ENCODE measurements around the gene PGAP6.
A peak's percentile ranks its signal among the peaks of the same experiment; 100 is the strongest.

The PGAP6 gene

DNA sequence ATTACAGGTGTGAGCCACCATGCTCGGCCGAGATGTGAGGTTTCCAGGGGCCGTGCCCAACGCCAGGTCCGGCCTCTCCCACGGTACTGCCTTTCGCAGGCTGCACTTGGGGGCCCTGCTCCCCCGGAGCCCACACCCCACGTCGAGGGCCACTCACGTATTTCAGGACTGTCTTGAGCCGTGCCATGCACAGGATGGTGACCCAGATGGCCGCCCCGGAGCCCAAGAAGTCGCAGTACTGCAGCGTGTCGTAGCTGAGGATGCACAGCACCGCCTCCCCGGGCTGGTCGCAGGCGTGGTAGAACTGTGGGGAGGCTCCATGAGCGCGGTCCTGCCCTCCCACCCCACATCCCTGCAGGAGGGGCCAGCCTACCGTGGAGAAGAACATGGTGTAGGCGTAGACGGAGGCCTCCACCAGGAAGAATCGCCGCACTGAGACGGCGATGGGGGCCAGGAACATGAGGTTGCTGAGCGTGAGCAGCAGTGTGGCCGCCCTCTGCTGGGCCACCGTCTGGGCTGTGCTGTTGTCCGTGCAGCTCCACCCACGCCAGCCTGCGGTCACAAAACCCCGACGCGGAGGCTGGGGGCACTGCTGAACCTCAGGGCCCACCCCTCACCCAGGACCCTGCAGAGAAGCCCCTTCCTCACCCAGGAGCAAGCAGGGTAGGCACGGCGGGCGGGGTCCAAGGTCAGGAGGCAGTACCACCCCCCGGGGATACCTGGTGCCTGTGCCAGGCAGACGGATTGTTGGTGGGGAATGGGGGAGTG lies 7.7 kb downstream of the PGAP6 start:
- FAIRE-seq (no peak), DNase-seq (ENCODE audit: insufficient read length, low spot score) (no peak)
- TF ChIP-seq POLR2AphosphoS5 (IDR thresholded peaks at IDR 0.05; ENCODE audit: low read depth, low read length) (no peak), TAF1 (IDR thresholded peaks at IDR 0.05; ENCODE audit: low read depth, low read length) (no peak), SPI1 (IDR thresholded peaks at IDR 0.05; ENCODE audit: low read depth, low read length) (no peak), POU2F2 (IDR thresholded peaks at IDR 0.05; ENCODE audit: low read depth, low read length) (no peak), PAX5 (IDR thresholded peaks at IDR 0.05; ENCODE audit: insufficient read depth, low read length, severe bottlenecking) (no peak), POLR2A (IDR thresholded peaks at IDR 0.05; ENCODE audit: low read depth, low read length) (no peak)

DNA sequence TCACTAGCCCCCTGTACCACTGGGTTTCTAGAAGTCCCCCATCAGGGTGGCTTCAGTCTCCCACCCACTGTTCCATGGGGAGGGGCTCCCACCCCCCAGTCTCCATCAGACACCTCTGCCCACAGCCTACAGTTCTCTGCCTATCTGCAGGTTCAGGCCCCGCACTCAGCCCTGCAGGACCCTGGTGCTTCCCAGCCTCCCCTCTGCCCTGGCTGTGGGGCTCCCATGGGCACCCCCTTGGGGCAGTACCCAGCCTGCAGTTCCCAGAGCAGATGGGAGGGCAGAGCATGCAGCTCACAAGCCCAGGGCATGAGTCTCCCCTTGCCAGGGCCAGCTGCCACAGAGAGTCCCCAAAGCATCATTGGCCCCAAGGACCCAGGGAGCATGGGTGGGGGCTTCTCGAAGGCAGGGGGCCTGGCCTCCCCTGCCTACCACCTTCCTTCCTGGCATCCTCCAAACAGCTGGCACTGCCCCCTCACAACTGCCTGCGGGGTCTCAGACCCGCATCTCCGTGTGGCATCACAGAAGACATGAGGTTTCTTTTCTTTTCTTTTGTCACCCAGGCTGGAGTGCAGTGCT lies 8.7 kb downstream of the PGAP6 start:
- TF ChIP-seq TAF1 (IDR thresholded peaks at IDR 0.05; ENCODE audit: low read depth, low read length) (no peak), SPI1 (IDR thresholded peaks at IDR 0.05; ENCODE audit: low read depth, low read length) (no peak), POU2F2 (IDR thresholded peaks at IDR 0.05; ENCODE audit: low read depth, low read length) (no peak), POLR2AphosphoS5 (IDR thresholded peaks at IDR 0.05; ENCODE audit: low read depth, low read length) (no peak), POLR2A (IDR thresholded peaks at IDR 0.05; ENCODE audit: low read depth, low read length) (no peak), PAX5 (IDR thresholded peaks at IDR 0.05; ENCODE audit: insufficient read depth, low read length, severe bottlenecking) (no peak)
- DNase-seq (ENCODE audit: insufficient read length, low spot score) (no peak), FAIRE-seq (no peak)

DNA sequence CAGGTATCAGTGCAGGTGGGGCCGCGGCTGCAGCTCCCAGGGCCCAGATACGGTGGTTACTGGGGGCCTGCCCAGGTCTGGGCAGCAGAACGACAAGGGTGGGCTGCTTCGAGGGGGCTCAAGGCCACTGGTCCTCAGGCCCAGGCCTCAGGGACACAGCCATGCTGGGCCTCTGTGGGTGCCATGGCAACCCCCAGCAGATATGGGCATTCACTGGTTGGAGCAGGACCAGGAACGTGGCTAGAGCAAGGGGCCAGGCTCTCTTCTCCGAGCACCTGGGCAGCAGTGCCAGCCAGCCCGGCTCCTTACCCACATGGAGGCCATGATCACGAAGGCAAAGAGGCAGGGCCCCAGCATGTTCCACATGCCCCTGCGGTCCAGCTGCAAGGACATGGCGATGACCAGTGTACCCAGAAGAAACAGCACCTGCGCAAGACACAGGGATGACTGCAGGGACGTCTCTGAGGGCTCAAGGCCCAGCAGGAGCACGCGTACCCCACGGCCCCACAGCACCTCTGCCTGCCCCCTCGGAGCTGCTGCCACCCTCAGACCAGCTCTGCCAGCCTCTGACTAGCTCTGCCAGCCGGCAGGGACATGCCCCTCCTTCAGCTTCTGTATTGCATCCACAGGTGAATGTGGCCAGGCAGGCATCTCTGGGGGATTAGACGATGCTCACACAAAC lies 9.3 kb downstream of the PGAP6 start:
- no peak for FAIRE-seq
- DNase-seq (ENCODE audit: insufficient read length, low spot score) = no peak
- TF ChIP-seq POLR2AphosphoS5 (IDR thresholded peaks at IDR 0.05; ENCODE audit: low read depth, low read length) = no peak
- no peak for TF ChIP-seq POU2F2 (IDR thresholded peaks at IDR 0.05; ENCODE audit: low read depth, low read length)
- TF ChIP-seq POLR2A (IDR thresholded peaks at IDR 0.05; ENCODE audit: low read depth, low read length) = no peak
- no peak for TF ChIP-seq PAX5 (IDR thresholded peaks at IDR 0.05; ENCODE audit: insufficient read depth, low read length, severe bottlenecking)
- TF ChIP-seq SPI1 (IDR thresholded peaks at IDR 0.05; ENCODE audit: low read depth, low read length) = no peak
- no peak for TF ChIP-seq TAF1 (IDR thresholded peaks at IDR 0.05; ENCODE audit: low read depth, low read length)

DNA sequence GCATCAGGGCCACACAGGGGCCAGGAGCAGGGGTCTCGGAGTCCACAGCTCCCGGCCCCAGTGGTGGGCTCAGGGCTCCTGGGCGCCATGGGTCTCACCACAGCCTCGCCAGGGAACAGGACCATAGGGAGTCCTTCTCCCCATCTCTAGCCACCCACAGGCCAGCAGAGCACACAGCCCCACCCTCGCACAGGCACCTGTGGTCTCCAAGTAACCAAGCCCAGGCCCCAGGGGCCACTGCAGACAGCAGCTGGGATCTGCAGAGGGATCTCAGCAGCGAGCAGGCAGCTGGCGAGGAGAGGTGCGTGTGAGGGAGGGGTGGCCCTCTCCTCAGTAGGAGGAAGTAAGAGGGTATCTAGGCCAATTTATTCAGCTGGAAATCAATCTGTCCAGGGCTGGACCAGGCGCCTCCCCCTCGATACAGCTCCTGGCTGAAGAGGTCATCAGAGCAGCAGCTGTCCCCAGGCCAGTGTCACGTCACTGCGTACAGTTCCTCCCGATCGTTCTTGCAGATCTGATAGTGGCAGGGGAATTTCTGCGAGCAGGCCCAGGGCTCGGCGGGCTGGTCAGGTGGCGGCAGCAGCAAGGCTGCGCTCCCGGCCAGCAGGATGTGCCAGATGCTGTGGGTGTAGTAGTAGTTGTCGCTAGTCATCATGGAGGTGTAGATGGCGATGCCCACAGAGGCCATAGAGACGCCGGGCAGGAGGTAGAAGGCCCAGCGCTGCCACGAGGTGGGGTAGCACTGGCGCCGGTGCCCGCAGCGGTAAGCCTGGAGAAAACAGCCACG lies 10.1 kb downstream of the PGAP6 start:
- FAIRE-seq (no peak), DNase-seq (ENCODE audit: insufficient read length, low spot score) (no peak)
- TF ChIP-seq POLR2A (IDR thresholded peaks at IDR 0.05; ENCODE audit: low read depth, low read length) (no peak), POLR2AphosphoS5 (IDR thresholded peaks at IDR 0.05; ENCODE audit: low read depth, low read length) (no peak)

DNA sequence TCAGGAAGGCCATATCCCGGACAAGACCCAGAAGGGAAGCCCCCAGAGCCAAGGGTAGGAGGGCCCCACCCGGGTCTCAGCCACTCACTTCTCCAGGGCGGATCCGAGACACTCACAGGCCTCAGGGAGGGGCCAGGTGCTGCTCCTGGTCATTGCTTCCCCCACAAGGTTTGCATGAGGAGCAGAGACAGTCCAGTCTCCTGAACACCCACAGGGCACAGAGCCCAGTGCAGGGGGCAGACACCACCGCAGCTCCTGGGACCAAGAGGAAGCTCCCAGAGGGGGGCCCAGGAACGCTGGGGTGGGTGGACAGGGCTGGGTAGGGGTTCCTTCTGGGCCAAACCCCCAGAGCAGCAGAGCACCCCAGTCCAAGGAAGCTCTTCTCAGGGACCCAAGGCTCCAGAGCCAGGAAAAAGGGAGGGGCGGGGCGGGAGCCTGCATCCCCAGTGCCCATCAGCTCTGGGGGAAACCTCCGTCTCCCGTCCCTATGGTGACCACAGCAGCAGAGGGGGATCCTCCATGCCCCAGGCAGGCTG lies 10.7 kb downstream of the PGAP6 start:
- FAIRE-seq = peak; percentile 5
- no peak for DNase-seq (ENCODE audit: insufficient read length, low spot score)
- TF ChIP-seq POLR2AphosphoS5 (IDR thresholded peaks at IDR 0.05; ENCODE audit: low read depth, low read length) (no peak), POU2F2 (IDR thresholded peaks at IDR 0.05; ENCODE audit: low read depth, low read length) (no peak), POLR2A (IDR thresholded peaks at IDR 0.05; ENCODE audit: low read depth, low read length) (no peak), SPI1 (IDR thresholded peaks at IDR 0.05; ENCODE audit: low read depth, low read length) (no peak), TAF1 (IDR thresholded peaks at IDR 0.05; ENCODE audit: low read depth, low read length) (no peak), PAX5 (IDR thresholded peaks at IDR 0.05; ENCODE audit: insufficient read depth, low read length, severe bottlenecking) (no peak)

DNA sequence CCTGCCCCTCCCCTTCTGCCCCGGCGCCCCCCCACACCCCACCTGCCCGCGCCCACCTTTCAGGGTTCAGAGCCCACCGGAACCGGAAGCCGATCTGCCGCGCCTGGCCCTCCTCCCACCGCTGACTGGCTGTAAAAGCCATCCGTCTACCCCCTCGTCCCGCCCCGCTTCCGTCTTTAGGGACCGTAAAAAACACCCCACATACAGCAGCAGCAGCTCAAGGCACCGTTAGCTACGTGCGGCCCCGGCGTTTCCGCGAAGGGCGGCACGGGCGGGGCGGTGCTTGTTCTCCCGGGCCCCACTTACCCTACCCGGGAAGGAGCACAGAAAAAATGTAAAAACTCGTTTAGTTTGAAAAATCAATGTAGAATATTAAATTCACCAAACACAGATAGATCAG lies 11.3 kb downstream of the PGAP6 start, which contains the start of gene MRPL28:
TSS of gene MRPL28 (minus strand) at position 96 of the 400 bp plus-strand sequence. CDS start 320 bp downstream, outside the sequence.
- FAIRE-seq (peak; percentile 98), DNase-seq (ENCODE audit: insufficient read length, low spot score) (peak; percentile 99)
- TF ChIP-seq SPI1 (IDR thresholded peaks at IDR 0.05; ENCODE audit: low read depth, low read length) (no peak), POU2F2 (IDR thresholded peaks at IDR 0.05; ENCODE audit: low read depth, low read length) (no peak), PAX5 (IDR thresholded peaks at IDR 0.05; ENCODE audit: insufficient read depth, low read length, severe bottlenecking) (no peak), POLR2AphosphoS5 (IDR thresholded peaks at IDR 0.05; ENCODE audit: low read depth, low read length) (no peak), TAF1 (IDR thresholded peaks at IDR 0.05; ENCODE audit: low read depth, low read length) (no peak), POLR2A (IDR thresholded peaks at IDR 0.05; ENCODE audit: low read depth, low read length) (no peak)

DNA sequence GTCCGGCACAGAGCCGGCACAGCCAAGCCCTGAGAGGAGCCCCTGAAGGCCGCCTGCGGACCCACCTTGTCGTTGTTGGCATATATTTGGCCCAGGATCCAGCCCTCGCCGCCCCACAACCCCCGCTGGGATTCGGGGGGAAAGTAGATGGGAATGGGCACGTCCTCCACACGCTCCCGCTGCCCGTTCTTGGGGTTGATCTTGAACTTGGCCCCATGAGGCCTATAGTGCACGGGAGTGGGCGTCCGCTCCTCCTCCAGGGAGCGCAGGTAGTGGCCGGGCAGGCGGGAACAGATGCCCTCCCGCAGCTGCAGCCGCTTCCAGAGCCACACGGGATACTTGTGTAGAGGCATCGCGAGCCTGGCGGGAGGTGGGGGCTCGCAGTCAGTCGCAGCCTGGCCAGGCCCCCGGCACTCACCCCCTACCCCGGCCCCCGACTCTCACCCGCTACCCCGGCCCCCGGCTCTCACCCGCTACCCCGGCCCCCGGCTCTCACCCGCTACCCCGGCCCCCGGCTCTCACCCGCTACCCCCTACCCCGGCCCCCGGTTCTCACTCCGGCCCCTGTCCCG lies 11.8 kb downstream of the PGAP6 start:
- peak; percentile 38 for FAIRE-seq
- TF ChIP-seq POLR2AphosphoS5 (IDR thresholded peaks at IDR 0.05; ENCODE audit: low read depth, low read length) (no peak), POLR2A (IDR thresholded peaks at IDR 0.05; ENCODE audit: low read depth, low read length) (no peak), TAF1 (IDR thresholded peaks at IDR 0.05; ENCODE audit: low read depth, low read length) (no peak), POU2F2 (IDR thresholded peaks at IDR 0.05; ENCODE audit: low read depth, low read length) (no peak), PAX5 (IDR thresholded peaks at IDR 0.05; ENCODE audit: insufficient read depth, low read length, severe bottlenecking) (no peak), SPI1 (IDR thresholded peaks at IDR 0.05; ENCODE audit: low read depth, low read length) (no peak)
- no peak for DNase-seq (ENCODE audit: insufficient read length, low spot score)

DNA sequence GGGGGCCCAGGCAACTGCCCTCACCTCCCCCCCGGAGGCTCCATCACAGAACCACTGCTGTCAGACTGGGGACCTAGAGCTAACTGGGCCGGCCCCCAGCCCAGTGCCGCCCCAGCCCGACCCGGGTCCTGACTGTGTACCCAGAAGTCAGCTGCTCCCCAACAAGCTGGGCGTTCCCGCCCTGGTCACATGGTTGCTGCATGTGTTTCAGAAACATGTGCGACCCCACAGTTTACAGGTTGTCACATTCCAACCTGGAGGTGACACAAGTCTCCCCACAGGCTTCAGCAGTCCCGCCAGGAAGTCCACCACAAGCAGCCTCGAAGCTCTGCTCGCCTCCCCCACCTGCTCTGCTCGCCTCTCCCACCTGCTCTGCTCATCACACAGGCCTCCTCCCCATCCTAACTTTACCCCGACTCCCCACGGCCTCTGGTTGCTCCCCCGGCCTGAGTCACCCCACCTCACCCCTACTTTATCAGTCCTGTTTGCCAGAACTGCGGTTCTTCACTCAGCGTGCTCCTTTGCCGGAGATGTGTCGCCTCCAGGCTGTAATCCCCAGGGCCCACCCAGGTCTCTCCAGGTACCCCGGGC lies 12.4 kb downstream of the PGAP6 start:
- no peak for DNase-seq (ENCODE audit: insufficient read length, low spot score)
- TF ChIP-seq TAF1 (IDR thresholded peaks at IDR 0.05; ENCODE audit: low read depth, low read length) (no peak), SPI1 (IDR thresholded peaks at IDR 0.05; ENCODE audit: low read depth, low read length) (no peak)
- FAIRE-seq = peak; percentile 9

Measured in GM12891 (cell line).